Activated T-cell treated with anti-CD3 and anti-CD28 coated beads, Interleukin-2, amount 50 U/mL, for 48 hours (primary cell): Measurements from ENCODE around the gene ADAP1.
"Not testable (repeated sequence)": the region's sequence is repeated elsewhere in the genome, so short reads cannot be mapped to it uniquely, and the experiment has no call there.

ENCODE experiments used
- DNase-seq, 2 experiments: peaks; one replicate each; pipeline ENCODE4 v3.0.0-alpha.2; 2020

The ADAP1 gene, protein sequence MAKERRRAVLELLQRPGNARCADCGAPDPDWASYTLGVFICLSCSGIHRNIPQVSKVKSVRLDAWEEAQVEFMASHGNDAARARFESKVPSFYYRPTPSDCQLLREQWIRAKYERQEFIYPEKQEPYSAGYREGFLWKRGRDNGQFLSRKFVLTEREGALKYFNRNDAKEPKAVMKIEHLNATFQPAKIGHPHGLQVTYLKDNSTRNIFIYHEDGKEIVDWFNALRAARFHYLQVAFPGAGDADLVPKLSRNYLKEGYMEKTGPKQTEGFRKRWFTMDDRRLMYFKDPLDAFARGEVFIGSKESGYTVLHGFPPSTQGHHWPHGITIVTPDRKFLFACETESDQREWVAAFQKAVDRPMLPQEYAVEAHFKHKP

DNA sequence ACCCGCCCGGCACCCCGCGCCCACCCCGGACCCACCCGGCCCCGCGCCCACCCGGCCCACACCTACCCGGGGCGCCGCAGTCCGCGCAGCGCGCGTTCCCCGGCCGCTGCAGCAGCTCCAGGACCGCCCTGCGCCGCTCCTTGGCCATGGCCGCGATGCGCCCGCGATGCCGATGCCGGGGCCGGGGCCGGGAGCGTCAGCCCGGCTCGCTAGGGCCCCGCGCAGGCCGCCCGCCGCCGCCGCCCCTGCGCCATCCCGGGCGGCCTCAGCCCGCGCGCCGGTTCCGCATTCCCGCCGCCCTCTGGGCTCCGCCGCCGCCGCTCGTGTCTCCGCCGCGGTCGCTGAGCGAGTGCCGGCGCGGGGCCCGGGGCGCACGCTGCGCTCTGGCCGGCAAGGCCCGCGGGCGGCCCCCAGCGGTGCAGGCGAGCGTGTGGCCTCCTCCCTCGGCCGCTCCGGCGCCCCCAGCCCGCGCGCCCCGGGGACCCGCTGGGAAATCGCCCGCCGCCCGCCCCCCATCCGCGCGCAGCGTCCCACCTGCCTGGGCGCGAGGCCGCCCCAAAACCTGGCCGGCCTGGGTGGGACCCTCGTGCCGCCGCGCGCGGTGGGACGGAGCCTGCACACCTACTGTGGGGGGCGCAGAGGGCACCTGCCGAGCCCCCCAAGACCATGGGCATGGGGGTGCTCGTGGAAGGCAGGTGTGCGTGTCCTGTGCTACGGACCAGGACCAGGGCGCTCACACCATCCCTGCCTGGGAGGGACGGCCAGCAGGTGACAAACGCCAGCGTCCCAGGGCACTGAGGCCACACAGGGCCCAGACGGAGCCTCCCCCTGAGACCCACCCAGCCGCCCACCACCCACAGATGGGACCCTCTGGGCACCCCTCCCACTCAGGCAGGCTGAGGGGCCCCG, at the start of gene ADAP1:
Gene ADAP1, minus strand, starts transcription at position 351 of the 909 bp plus-strand sequence. Its CDS starts 203 bp downstream, at position 148.
- DNase-seq, result peak; percentile 68 to 77

DNA sequence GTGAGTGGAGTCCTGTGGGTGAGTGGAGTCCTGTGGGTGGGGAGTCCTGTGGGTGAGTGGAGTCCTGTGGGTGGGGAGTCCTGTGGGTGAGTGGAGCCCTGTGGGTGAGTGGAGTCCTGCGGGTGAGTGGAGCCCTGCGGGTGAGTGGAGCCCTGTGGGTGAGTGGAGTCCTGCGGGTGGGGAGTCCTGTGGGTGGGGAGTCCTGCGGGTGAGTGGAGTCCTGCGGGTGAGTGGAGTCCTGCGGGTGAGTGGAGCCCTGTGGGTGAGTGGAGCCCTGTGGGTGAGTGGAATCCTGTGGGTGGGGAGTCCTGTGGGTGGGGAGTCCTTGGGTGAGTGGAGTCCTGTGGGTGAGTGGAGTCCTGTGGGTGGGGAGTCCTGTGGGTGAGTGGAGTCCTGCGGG, 48.0 kb upstream of the ADAP1 start:
- DNase-seq, result not testable (repeated sequence)

DNA sequence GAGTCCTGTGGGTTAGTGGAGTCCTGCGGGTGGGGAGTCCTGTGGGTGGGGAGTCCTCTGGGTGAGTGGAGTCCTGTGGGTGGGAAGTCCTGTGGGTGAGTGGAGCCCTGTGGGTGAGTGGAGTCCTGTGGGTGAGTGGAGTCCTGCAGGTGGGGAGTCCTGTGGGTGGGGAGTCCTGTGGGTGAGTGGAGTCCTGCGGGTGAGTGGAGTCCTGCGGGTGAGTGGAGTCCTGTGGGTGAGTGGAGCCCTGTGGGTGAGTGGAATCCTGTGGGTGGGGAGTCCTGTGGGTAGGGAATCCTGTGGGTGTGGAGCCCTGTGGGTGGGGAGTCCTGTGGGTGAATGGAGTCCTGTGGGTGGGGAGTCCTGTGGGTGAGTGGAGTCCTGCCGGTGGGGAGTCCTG, 47.5 kb upstream of the ADAP1 start:
- DNase-seq, result not testable (repeated sequence)

DNA sequence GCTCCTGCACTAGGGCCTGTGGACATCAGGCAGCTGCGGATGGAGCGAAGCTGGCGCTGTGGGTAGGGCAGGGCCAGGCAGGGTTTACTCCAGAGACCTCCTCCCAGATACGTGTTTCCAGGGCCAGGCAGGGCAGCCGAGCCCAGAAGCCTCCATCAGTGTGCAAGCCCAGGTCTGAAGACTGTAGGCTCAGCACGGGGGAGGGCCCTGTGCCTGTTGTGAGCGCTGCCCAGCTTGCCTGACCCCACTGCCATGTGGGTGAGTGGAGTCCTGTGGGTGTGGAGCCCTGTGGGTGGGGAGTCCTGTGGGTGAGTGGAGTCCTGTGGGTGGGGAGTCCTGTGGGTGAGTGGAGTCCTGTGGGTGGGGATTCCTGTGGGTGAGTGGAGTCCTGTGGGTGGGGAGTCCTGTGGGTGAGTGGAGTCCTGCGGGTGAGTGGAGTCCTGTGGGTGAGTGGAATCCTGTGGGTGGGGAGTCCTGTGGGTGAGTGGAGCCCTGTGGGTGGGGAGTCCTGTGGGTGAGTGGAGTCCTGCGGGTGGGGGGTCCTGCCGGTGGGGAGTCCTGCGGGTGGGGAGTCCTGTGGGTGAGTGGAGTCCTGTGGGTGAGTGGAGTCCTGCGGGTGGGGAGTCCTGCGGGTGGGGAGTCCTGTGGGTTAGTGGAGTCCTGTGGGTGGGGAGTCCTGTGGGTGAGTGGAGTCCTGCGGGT, 46.7 kb upstream of the ADAP1 start:
- DNase-seq, result not testable (repeated sequence)

DNA sequence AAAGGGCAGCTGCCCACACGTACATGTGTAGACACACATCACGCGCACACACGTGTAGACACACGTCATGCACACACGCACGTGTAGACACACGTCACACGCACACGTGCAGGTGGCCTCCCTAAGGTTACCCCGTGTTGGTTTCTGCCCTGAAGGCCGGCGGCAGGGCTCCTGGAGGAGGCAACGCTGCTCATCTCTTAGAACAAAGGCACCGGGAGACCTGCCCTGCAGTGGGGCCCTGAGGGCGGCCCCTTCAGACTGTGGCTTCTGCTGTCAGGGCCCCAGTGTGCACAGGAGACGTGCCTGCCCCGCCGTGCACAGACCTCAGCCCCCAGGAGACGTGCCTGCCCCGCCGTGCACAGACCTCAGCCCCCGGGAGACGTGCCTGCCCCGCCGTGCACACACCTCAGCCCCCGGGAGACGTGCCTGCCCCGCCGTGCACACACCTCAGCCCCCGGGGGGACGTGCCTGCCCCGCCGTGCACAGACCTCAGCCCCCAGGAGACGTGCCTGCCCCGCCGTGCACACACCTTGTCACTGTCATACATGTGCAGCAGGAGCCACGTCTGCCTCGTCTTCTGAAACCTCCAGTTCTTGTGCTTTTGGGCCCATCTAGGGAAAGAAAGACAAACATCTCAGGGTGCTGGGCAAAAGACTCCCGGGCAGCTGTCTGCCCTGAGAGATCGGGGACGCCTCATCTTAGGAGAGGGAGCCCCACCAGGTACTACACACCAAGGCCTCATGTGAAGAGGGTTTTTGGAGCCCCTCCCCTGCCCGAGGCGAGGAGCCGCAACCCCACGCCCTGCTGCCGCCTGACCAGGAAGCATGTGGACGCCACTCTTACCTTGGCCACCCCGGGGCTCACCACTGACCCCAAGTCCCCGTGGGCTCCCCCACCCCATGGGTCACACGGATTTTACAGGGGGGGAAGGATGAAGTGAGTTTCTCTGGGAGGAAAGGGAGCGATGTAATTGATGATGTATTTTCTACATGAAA, 45.8 kb upstream of the ADAP1 start:
- no peak for DNase-seq

DNA sequence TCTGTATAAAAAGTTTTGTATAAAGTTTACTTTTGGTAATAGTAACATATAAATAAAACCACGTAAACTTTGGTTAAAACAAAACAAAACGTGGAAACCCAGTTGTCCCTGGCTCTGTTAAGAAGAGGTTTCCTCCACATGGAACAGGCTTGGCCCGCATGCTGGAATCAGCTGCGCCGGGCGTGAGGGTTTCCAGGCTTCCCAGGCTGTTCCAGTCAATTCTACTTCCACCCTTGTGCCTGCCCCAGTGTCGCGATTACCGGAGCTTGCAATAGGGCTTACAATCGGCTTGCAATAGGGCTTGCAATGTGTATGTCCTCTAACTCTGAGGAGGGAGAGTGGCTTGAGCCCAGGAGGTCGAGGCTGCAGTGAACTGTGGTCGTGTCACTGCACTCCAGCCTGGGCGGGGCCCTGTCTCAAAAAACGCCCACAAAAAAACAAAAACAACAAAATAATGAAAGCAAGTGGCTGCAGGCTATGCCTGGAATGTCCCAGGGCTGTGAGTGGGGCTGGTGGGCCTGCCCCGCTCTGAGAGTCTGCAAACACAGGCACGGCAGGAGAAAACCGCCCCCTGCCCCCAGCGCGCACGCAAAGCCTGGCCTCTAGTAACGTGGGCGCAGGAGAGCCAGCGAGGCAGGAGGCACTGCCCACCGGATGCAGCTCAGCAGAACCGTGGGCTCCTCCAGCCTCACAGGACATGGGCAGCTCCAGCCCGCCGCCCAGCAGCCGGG, 44.8 kb upstream of the ADAP1 start:
- DNase-seq, result no peak

DNA sequence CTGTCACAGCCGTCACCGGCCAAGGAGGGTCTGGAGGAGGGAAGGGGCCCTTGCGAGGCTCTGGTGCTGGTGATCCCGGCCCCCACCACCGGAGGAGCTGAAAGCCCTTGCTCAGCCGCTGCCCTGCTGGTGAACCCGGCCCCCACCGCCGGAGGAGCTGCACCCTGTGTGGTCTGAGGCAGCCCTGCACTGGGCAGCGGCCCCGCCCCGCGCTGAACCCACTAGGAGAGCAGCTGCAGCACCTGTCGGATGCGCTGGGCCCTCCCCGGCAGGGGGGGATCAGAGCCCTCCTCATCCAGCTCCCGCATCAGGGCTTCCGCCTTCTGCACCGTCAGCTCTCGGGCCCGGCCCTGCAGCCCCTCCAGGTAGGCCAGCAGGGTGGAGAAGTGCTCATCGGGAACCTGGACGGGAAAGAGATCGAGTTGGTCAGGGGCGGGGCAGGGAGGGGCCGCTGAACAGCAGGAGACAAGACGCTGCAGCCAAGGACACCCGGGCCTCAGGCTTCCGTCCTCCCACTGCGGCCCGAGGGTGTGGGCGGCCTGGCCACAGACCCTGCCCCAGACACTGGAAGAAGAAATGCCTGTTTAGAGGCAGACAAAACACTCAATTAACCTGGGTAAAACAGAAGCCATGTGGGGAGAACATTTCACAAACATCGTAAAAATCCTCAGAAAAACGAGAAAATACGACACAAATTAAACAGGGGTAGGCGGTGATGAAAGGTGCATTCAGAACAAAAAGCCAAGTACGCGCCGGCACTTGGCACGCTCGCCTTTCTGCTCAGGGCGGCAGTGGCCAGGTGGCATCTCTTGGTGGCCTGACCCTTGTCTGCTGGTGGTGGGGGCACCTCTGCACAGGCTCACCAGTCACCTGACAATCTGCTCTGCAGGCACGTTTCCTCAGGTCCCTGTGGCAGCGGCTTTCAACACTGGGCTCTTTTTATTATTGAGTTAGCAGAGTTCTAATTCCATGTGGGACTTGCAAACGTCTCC, 43.2 kb upstream of the ADAP1 start:
- DNase-seq, result no peak

DNA sequence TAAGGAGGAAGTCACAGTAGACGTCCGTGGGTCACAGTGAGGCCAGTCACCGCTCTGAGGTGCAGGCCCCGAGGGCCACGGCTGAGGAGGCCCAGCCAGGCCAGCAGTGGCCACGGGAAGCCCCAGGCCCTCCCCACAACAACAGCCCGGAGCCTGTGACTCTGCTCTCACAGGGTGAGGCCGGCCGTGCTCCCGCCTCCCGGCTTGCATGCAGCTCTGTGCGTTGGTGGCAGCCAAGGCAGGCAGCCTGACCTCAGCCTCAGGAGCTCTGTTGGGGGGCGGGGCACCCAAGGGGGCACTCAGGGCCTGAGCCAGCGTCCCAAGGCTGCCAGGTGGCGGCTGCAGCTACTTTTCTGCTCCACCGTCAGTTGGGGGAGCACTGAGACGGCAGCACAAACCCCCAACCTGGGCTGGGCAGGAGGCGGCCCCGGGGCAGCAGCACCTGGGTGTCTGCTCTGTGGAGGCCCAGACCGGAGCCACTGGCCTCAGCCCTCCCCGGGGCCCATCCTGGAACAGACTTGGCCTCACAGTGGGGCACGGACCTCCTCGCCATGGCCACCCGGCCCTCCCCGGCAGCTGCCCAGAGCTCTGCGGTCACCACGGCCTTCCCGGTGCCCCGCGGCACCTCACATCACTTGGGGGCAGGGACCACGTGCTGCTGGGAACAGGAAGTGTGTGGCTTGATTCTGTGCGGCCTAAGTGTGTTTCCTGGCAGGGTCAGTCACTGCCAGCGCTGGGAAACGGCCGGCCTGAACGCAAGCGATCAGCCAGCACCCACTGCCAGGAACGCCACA, 41.8 kb upstream of the ADAP1 start:
- DNase-seq, result no peak

DNA sequence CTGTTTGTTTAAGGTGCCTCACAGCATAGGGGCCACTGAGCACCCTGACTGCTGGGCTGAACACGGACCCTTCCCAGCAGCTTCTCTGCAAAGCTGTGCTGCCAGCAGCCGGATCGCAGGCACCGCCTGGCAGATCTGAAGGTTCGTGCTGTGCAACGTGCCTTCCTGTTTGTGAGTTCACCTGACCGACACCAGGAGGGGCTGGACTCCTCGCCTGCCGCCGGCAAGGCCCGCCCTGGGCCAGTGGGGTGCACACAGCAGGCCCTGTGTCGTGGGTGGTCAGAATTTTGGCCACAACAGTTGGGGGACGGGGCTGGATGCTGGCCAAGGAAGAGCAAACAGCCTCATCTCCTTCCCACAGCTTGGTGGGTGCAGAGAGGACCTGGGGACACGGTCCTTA, 41.1 kb upstream of the ADAP1 start:
- DNase-seq, result no peak

DNA sequence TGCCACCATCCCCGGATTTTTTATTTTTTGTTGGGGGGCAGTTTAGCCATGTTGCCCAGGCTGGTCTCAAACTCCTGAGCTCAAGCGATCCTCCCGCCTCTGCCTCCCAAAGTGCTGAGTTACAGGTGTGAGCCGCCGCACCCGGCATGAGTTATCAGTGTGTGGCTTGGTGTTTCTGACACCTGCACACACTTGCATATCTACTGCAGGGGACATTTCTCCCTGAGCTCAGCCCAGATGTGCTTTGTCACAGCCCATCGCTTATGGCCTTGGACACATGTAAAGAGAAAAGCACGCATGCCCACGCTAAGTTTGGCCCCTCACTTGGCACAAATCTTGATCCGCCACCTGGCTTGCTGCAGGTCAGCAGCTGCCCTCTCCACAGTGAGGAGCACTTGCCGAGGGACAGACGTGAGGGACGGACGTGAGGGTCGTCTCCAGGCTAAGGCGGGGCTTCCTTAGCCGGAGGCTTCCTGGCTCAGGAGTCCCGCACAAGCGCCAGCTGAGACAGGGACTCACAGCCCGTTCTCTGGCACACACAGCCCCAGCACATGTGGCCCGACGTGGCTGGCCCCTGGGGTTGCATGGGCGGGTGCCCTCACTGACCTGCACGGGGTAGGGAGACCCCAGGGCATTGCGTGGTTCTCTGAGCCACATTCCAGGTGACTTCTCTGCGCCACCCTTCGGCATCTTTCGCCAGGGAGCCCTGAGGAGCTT, 40.3 kb upstream of the ADAP1 start:
- no peak for DNase-seq

DNA sequence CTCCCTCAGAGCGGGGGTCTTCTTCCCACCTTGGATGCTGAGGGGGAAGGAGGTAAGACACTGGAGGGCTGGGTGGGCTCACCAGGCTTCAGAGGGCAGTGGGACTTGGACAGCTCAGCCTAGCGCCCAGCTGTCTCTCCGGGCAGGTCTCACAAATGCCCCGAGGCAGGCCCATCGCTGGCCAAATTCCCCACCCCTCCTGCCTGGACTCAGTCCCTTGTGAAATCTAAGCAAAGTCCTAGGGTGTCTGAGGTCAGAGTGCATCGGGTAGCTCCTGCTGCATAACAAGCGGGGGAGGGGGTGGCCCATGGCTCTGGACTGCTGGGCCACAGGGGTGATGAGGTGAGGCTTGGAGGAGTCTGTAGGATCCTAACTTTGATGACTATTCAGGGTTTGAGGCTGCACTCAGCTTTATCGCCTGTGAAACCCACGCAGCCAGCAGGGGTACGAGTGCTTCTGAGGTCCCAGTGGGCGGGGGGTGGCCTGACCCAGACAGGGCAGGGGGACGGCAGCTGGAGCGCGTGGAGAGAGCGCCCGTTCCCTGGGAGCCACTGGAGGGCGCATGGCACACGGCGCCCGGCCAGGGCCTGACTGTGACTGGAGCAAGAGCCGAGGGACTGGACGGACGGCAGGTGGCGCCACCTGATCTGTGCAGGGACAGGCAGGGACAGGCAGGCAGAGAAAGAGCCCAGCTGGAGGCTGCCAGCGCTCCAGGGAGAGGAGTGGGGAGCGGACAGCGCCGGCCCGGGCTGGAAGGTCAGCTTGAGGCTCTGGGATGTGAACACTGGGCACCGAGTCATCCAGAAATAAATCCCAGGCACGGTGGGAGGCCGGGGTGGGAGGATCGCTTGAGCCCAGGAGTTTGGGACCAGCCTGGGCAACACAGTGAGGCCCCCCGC, 38.5 kb upstream of the ADAP1 start:
- peak; percentile 95 to 97 for DNase-seq

DNA sequence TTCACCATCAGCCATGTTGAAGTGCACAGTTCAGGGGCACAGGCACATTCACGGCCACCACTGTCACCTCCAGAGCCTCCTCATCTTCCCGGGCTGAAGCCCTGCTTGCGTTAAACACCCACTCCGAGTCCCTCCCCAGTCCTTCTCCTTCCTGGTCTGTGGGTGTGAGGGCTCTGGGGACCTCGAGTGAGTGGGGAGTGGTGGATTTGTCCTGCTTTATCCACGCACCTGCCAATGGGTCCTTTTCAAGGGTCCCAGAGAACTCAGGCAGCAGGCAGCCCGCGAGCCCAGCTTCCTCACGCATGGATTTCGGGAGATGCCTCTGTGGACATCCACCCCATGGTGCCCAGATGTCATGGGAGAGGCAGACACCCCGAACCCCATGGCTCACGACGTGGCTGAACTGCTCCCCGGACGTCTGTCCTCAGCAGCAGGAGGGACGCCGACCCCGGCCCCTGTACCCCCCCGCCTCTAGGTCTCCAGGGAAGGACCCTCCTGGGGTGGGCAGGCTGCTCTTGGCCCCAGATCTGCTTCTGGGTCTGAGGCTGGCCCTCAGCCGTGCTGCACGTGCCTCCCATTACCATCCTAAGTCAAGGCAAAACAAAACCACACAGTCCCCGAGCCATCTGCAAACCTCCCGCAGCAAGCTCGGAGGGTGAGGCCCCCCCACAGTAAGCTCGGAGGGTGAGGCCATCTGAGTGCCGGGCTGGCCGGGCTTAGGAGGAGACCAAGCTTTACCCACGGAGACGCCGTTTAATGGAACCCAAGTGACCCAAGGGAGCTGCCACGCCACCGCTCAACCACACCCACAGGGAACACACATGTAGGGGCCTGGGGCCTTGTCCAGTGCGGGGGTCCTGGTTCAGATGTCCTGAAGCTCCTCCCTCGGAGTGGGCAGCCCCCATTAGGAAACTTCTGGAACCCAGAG, 37.5 kb upstream of the ADAP1 start:
- DNase-seq, result no peak

DNA sequence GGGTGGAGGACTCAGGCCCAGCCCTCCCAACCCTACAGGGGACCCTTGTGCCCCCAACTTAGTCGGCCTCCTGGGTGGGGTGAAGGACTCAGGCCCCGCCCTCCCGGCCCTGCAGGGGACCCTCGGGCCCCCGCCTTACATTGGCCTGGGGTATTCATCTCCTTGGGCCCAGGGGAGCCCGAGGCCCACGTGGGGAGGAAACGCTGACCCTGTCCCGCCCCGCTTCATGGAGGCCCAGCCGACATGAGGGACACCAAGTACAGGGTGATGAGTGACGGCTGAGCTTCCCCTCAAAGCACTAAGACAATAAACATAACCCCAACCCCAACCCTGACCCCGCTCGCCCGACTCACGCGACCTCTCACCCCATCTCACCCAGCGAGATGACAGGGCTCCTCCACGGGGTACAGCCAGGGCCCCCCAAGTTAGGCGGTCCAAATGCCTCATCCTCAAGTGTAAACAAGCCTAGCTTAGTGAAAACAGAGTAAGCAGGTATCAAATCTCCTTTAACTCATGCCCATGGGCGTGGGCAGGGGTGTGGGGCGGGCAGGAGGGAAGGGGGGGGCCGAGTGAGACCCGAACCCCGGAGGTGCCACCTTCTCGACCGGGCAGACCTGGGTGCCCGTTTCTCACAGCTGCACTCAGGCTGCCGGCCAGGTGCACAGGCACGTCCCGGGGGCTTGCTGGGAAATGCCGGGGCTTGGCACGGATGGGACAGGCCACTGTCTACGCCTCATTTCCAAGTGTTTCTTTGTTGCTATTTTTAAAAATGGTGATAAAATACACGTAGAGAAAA, 36.7 kb upstream of the ADAP1 start:
- DNase-seq, result no peak

DNA sequence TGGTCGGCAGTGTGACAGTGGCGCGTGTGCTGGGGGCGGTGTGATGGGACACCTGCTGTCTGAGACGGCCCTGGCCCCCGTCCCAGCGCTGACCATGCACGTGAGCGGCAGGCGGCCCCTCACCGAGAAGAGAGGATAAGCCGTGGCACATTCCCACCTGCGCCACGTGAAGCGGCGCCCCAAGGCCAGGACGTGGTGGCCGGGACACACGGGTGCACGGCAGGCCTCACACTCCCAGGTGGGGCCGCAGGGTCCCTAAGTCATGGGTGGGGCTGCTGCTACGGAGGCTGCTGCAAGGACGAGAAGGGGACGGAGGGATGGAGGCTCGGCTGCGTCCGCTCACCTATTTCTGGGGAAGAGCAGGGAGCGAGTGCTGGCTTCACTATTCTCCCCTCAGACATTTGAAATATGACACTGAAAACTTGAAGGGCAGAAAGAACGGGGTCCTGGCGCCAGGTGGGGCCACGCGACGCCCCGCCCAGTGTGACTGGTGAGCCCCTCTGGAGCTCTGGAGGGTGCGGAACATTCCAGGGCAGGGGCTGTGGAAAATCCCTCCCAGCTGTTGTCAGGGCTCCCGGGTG, 36.0 kb upstream of the ADAP1 start:
- no peak for DNase-seq

DNA sequence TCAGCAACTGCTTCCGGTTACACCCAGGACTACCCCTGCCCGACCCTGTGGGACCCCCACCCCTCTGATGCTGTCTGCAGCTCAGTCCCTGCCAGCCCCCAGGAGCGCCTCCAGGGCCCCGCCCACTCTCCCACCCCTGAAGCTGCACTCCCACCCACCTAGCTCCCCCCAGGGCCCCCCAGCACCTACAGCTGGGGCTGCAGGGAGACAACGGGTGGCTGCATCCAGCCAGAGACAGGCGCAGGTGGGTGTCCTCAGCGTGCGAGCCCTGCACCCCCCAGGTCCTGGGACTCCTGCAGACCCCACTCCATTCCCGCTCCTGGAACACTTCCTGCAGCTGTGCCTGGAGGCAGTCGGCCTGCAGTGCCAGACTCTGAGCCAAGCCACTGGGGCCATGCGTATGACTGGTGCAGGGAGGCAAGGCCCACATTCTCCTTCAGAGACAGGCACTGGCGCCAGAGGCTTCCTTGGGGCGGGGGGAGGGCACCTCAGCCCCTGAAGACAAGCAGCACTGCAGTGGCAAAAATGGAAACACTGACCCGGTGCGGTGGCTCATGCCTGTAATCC, 34.6 kb upstream of the ADAP1 start:
- no peak for DNase-seq
